CD4-positive, alpha-beta memory T cell (primary cell): Measurements from ENCODE around the gene PXDN. TPM values are rescaled to one million over a fixed set of nuclear protein-coding genes. Genes with fewer than 3 reads are reported as not detected.
"Not testable (repeated sequence)": the region's sequence is repeated elsewhere in the genome, so short reads cannot be mapped to it uniquely, and the experiment has no call there.

Experiments
- CTCF ChIA-PET: fragments of 350-600 bp; sonication (Branson Sonifier 250); formaldehyde crosslinking; loops from one replicate; lab custom pipeline; 2021; ENCODE audit warnings: inconsistent platforms; ENCODE audit not compliant: partially characterized antibody; lab: Charles Lee
- POLR2A ChIA-PET: fragments of 350-600 bp; sonication (Branson Sonifier 250); formaldehyde crosslinking; loops from one replicate; lab custom pipeline; 2021; ENCODE audit not compliant: partially characterized antibody; lab: Charles Lee
- DNase-seq, 5 donors: peaks; one replicate each; pipeline versions ENCODE4 v3.0.0 to v3.0.0-alpha.2; 2020 to 2022; ENCODE audit warnings: mixed read lengths in 1 of 5
- H3K27ac ChIP-seq: one replicate; pipeline ENCODE4 v1.7.0; 2013; ENCODE audit warnings: low read depth, low read length
- H3K27me3 ChIP-seq: 2 replicates; pipeline ENCODE4 v1.7.0; 2013; ENCODE audit warnings: mild to moderate bottlenecking, low read length, moderate library complexity; ENCODE audit not compliant: insufficient read depth
- H3K36me3 ChIP-seq: 2 replicates; pipeline ENCODE4 v1.7.0; 2013; ENCODE audit warnings: mild to moderate bottlenecking, low read length, moderate library complexity; ENCODE audit not compliant: insufficient read depth
- H3K4me1 ChIP-seq: 2 replicates; pipeline ENCODE4 v1.7.0; 2013; ENCODE audit warnings: mild to moderate bottlenecking, low read length, moderate library complexity; ENCODE audit not compliant: insufficient read depth
- H3K4me3 ChIP-seq, 2 donors: one replicate each; pipeline ENCODE4 v1.7.0; 2013; ENCODE audit warnings: low read length in 2 of 2, mild to moderate bottlenecking in 1 of 2
- H3K9me3 ChIP-seq, 2 donors: one replicate each; pipeline ENCODE4 v1.7.0; 2013; ENCODE audit warnings: low read length in 2 of 2, control low read depth in 1 of 2; ENCODE audit not compliant: control insufficient read depth in 1 of 2
- H3K27ac Mint-ChIP-seq, 7 donors: one replicate each; pipeline ENCODE4 v1.8.0; 2020 to 2021; ENCODE audit warnings: mixed read lengths in 7 of 7, mild to moderate bottlenecking in 6 of 7, inconsistent platforms in 3 of 7, moderate library complexity in 3 of 7
- H3K27me3 Mint-ChIP-seq, 2 donors: one replicate each; pipeline ENCODE4 v1.8.0; 2020 to 2021; ENCODE audit warnings: mixed read lengths in 2 of 2
- H3K36me3 Mint-ChIP-seq, 2 donors: one replicate each; pipeline ENCODE4 v1.8.0; 2020 to 2021; ENCODE audit warnings: mixed read lengths in 2 of 2, inconsistent platforms in 1 of 2, mild to moderate bottlenecking in 1 of 2
- H3K4me1 Mint-ChIP-seq, 4 donors: one replicate each; pipeline ENCODE4 v1.8.0; 2020 to 2021; ENCODE audit warnings: mixed read lengths in 4 of 4, mild to moderate bottlenecking in 1 of 4
- H3K4me3 Mint-ChIP-seq, 8 donors: one replicate each; pipeline ENCODE4 v1.8.0; 2020 to 2021; ENCODE audit warnings: mixed read lengths in 8 of 8, mild to moderate bottlenecking in 7 of 8, moderate library complexity in 6 of 8, inconsistent platforms in 3 of 8
- H3K9me3 Mint-ChIP-seq, 8 donors: one replicate each; pipeline ENCODE4 v1.8.0; 2020 to 2021; ENCODE audit warnings: mixed read lengths in 8 of 8, mild to moderate bottlenecking in 5 of 8, inconsistent platforms in 3 of 8, moderate library complexity in 1 of 8
- intact Hi-C: fragments of 100-400 bp; cut with micrococcal nuclease; formaldehyde crosslinking; loops from one replicate; pipeline ENCODE4 v1.15.1; 2023
- polyA plus RNA-seq, 2 donors: library from polyadenylated mRNA; unstranded; fragments of 300-500 nt; fragmentation: Illumina TruSeq; gene quantifications; one replicate each; pipeline ENCODE4 v1.2.3, GENCODE V29; 2021
- total RNA-seq, 2 experiments: library from RNA; stranded (reverse); gene quantifications; one replicate each; pipeline ENCODE4 v1.2.3, GENCODE V29; 2021

Gene PXDN
- total and polyA plus RNA-seq, 4 experiments from 2014 or later: 0.79 TPM; not detected in 3

DNA sequence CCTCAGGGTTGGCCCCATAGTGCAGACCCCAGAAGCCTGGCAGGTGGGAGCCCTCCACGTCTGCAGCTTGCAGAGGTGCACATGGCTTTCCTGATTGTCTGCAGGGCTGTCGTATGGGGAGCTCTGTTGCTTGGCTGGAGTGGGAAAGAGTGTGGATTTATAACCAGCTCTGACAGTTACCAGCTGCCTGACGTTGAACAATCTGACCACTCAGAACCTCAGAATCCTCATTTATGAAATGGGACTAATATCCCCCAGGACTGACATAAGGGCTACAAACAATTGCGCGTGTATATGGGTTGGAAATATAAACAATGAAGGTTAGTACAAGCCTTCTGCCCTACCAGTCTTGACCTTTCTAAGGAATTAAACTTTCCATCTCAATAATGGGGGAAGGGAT is 13.9 kb upstream of the PXDN start:
- CTCF ChIA-PET: interaction anchor here (1.2 kb wide), 1 partner anchor 13 kb away, joined by 3 read pairs; no protein-coding TSS in a partner anchor
- Histone ChIP-seq H3K27ac (no peak overlapping the region), H3K36me3 (no peaks in the 10 kb centered on the region), H3K27me3 (no peaks in the 10 kb centered on the region), H3K9me3 (no peaks in the 10 kb centered on the region), H3K4me1 (no peaks in the 10 kb centered on the region), H3K4me3 (no peak overlapping the region)
- Mint-ChIP-seq H3K4me3 (no peak overlapping the region), H3K27me3 (peaks cover 0 to 5% of the 10 kb centered on the region in 2 donors), H3K27ac (no peak overlapping the region), H3K9me3 (peaks cover 0 to 12% (median 5%) of the 10 kb centered on the region in 8 donors), H3K36me3 (no peaks in the 10 kb centered on the region), H3K4me1 (no peaks in the 10 kb centered on the region)
- DNase-seq: no peak
- POLR2A ChIA-PET: no interaction called here
- intact Hi-C loops: no loop called here

DNA sequence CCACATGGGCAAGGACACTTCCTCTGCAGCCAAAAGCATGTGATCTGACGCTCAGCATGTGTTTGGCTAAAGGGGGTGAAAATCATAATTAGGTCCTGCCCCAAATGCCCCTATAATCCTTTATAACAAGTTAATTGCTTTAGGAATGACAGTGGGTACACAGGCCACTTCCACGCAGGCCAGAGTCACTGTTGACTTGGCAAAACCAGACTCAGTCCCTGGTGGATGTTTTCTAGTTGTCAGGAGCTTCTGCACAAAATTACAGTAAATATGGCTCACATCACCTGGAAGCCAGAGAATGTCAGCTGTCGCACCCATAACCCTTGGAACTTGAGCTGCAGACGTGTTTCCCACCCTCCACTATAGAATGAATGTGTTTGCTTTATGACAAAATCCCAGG is 13.3 kb upstream of the PXDN start:
- H3K9me3 Mint-ChIP-seq: peaks cover 0 to 12% (median 5%) of the 10 kb centered on the region in 8 donors
- H3K36me3 Mint-ChIP-seq: no peaks in the 10 kb centered on the region
- no peaks in the 10 kb centered on the region for H3K9me3 ChIP-seq
- ChIA-PET CTCF (no interaction called here), POLR2A (no interaction called here)
- H3K27ac Mint-ChIP-seq: no peak overlapping the region
- no peaks in the 10 kb centered on the region for H3K36me3 ChIP-seq
- no peaks in the 10 kb centered on the region for H3K4me1 ChIP-seq
- intact Hi-C loops: no loop called here
- no peak overlapping the region for H3K27ac ChIP-seq
- H3K4me3 Mint-ChIP-seq: no peak overlapping the region
- DNase-seq: no peak
- no peak overlapping the region for H3K4me3 ChIP-seq
- no peaks in the 10 kb centered on the region for H3K4me1 Mint-ChIP-seq
- H3K27me3 ChIP-seq: no peaks in the 10 kb centered on the region
- H3K27me3 Mint-ChIP-seq: peaks cover 1 to 5% of the 10 kb centered on the region in 2 donors

DNA sequence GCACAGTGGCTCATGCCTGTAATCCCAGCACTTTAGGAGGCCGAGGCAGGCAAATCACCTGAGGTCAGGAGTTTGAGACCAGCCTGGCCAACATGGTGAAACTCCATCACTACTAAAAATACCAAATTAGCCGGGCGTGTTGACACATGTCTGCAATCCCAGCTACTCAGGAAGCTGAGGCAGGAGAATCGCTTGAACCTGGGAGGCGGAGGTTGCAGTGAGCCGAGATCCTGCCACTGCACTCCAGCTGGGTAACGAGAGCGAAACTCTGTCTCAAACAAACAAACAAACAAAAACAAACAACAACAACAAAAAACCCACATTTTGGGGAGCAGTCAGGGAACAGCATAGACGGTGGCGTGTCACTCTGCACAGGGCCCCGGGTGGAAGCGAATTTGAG is 12.8 kb upstream of the PXDN start:
- H3K4me1 Mint-ChIP-seq, H3K27ac Mint-ChIP-seq, H3K9me3 ChIP-seq, H3K27ac ChIP-seq, H3K4me1 ChIP-seq, POLR2A ChIA-PET, intact Hi-C loops, H3K4me3 Mint-ChIP-seq, H3K4me3 ChIP-seq, H3K27me3 ChIP-seq, DNase-seq, H3K36me3 ChIP-seq, H3K27me3 Mint-ChIP-seq, CTCF ChIA-PET, H3K36me3 Mint-ChIP-seq: not testable (repeated sequence)
- peaks cover 0 to 12% (median 5%) of the 10 kb centered on the region in 8 donors for H3K9me3 Mint-ChIP-seq

DNA sequence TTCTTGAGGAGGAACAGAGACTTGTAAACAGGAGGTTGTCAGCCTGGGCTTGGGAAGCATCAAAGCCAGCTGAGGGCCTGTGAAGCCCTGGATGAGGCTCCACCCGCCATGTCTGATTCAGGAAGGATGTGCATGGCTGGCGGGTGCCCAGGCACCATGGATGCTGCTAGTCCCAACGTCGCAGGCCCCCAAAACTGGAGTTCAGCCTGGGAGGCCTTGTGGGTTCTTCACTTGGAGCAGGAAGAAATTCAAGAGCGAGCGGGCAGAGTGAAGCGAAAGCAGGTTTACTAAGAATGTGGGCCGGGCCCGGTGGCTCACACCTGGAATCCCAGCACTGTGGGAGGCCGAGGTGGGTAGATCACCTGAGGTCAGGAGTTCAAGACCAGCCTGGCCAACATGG is 12.1 kb upstream of the PXDN start:
- no peak overlapping the region for H3K27ac Mint-ChIP-seq
- intact Hi-C loops: no loop called here
- CTCF ChIA-PET: no interaction called here
- Histone ChIP-seq H3K9me3 (no peaks in the 10 kb centered on the region), H3K4me1 (no peaks in the 10 kb centered on the region), H3K27ac (no peak overlapping the region), H3K4me3 (no peak overlapping the region), H3K36me3 (no peaks in the 10 kb centered on the region), H3K27me3 (no peaks in the 10 kb centered on the region)
- peaks cover 0 to 12% (median 5%) of the 10 kb centered on the region in 8 donors for H3K9me3 Mint-ChIP-seq
- POLR2A ChIA-PET: no interaction called here
- H3K36me3 Mint-ChIP-seq: no peaks in the 10 kb centered on the region
- no peak overlapping the region for H3K4me3 Mint-ChIP-seq
- no peak for DNase-seq
- H3K4me1 Mint-ChIP-seq: no peaks in the 10 kb centered on the region
- peaks cover 1 to 5% of the 10 kb centered on the region in 2 donors for H3K27me3 Mint-ChIP-seq

DNA sequence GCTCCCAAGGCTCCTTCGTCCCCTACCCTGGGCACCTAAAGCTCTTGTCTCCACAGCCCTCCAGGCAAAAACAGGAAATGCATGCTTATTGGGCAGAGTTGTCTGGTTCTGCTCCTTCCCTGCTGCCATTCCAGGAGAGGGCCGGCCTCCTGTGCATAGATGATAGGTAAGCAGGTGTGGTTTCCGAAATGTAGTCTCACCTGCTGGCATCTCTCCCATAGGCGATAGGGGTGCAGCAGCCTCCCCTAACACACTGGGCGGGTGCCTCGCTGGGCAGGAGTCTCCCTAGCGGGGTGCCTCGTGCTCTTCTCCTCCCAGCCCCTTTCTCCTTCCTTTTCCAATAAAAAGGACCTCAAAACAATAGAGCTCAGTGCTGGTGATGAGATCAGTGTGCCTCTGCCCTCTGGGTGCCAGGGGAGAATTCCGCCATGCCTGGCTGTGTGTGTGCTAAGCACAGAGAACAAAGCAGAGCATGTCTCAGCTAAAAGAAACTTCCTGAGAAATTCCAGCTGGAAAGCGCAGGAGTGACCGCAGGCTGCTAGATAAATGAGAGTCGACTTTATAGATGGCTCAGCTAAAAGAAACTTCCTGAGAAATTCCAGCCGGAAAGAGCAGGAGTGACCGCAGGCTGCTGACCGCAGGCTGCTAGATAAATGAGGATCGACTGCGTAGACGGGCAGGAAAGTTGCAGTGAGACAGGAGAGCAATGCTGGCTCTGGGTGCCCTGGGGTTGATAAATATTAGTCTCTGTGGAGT is 11.3 kb upstream of the PXDN start:
- Mint-ChIP-seq H3K4me3 (no peak overlapping the region), H3K36me3 (no peaks in the 10 kb centered on the region), H3K4me1 (peaks cover 0 to 4% (median 1%) of the 10 kb centered on the region in 4 donors), H3K27ac (no peak overlapping the region), H3K9me3 (peaks cover 0 to 12% (median 5%) of the 10 kb centered on the region in 8 donors), H3K27me3 (peaks cover 1 to 5% of the 10 kb centered on the region in 2 donors)
- Histone ChIP-seq H3K4me1 (no peaks in the 10 kb centered on the region), H3K9me3 (no peaks in the 10 kb centered on the region), H3K27me3 (no peaks in the 10 kb centered on the region), H3K27ac (no peak overlapping the region), H3K4me3 (no peak overlapping the region), H3K36me3 (no peaks in the 10 kb centered on the region)
- POLR2A ChIA-PET: no interaction called here
- intact Hi-C loops: no loop called here
- DNase-seq: no peak
- CTCF ChIA-PET: interaction anchor here (1.1 kb wide), 1 partner anchor 14 kb away, joined by 5 read pairs; no protein-coding TSS in a partner anchor

DNA sequence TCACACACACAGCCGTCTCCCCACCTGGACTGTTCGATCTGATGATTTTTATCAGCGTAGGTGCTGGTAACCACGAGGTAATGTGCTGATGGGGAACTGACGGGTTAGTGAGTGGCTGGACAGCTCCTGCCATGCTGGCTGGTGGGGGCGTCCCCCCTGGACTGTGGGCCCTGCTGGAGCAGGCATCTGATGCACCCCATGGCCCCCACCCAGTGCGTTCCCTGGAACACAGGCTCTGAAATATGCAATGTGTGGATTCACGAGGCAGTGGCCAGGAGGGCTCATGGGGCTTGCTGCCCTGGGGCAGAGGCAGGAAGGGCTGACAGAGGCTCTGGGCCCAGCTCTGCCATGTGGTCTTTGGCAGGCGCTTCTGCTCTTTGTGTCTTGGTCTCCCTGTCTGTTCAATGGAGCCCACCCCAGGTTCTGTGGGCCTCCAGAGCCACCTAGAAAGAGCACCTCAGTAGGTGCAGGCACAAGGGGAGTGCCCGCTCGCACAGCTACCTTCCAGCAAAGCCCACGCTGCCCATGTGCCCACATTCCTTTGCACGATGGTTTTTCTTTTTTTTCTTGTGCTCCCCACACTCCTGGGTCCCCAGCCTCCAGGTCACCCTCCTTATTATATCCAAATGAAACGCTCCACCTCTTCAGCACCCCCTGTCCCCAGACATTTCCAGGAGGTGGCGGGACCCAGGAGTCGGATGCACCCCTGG is 10.3 kb upstream of the PXDN start:
- Histone ChIP-seq H3K27me3 (no peaks in the 10 kb centered on the region), H3K4me3 (no peak overlapping the region), H3K36me3 (no peaks in the 10 kb centered on the region), H3K4me1 (no peaks in the 10 kb centered on the region), H3K9me3 (no peaks in the 10 kb centered on the region), H3K27ac (no peak overlapping the region)
- Mint-ChIP-seq H3K27me3 (peaks cover 1 to 5% of the 10 kb centered on the region in 2 donors), H3K9me3 (peaks cover 0 to 12% (median 5%) of the 10 kb centered on the region in 8 donors), H3K4me3 (no peak overlapping the region), H3K27ac (no peak overlapping the region), H3K4me1 (peaks cover 0 to 4% (median 1%) of the 10 kb centered on the region in 4 donors), H3K36me3 (no peaks in the 10 kb centered on the region)
- POLR2A ChIA-PET: no interaction called here
- intact Hi-C loops: no loop called here
- no peak for DNase-seq
- CTCF ChIA-PET: no interaction called here

DNA sequence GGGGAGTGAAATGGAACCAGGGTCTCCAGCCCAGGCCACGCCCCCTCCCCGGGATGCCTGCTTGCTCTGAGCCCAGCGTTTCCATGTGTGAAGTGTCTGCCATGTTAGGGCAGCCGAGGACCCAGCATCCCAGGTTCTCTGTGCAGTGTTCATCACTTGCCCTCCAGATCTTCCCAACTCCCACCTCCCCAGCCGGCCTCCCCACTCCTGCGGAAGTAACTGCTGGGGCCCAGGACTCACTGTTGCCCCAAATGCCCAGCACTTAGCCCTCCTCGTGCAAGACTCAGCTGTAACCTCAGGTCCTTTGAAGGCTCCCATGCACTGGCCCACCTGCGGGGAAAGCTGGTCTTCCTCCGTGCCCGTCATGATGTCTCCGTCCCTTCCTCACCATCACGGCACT is 9.7 kb upstream of the PXDN start:
- Histone ChIP-seq H3K27me3 (no peaks in the 10 kb centered on the region), H3K9me3 (no peaks in the 10 kb centered on the region), H3K4me3 (no peak overlapping the region), H3K27ac (no peak overlapping the region), H3K4me1 (no peaks in the 10 kb centered on the region), H3K36me3 (no peaks in the 10 kb centered on the region)
- Mint-ChIP-seq H3K36me3 (no peaks in the 10 kb centered on the region), H3K27ac (no peak overlapping the region), H3K4me1 (peaks cover 0 to 4% (median 1%) of the 10 kb centered on the region in 4 donors), H3K4me3 (no peak overlapping the region), H3K27me3 (peaks cover 1 to 10% of the 10 kb centered on the region in 2 donors), H3K9me3 (peaks cover 0 to 12% (median 5%) of the 10 kb centered on the region in 8 donors)
- ChIA-PET CTCF (no interaction called here), POLR2A (no interaction called here)
- intact Hi-C loops: no loop called here
- DNase-seq: no peak
